ENCODE data around the gene PDPK1. TPM values are rescaled to one million over a fixed set of nuclear protein-coding genes. Genes with fewer than 3 reads are reported as not detected.
"Not testable (repeated sequence)": the region's sequence is repeated elsewhere in the genome, so short reads cannot be mapped to it uniquely, and the experiment has no call there.

PDPK1 gene
- total and polyA plus RNA-seq, 11 donors, result 12.3 to 54.1 (median 35.7) TPM

GRCh38 chr16:2533912-2534311 lies 3.9 kb upstream of the PDPK1 start:
- no peak for ATAC-seq
- Histone ChIP-seq H3K27ac (peak overlapping the region in 1 of 12 donors; percentile 97), H3K36me3 (peaks cover 0 to 15% (median 8%) of the 10 kb centered on the region in 9 donors), H3K9me3 (no peaks in the 10 kb centered on the region), H3K27me3 (no peaks in the 10 kb centered on the region), H3K4me3 (no peak overlapping the region), H3K4me1 (peaks cover 0 to 48% (median 18%) of the 10 kb centered on the region in 12 donors)
- no peak for DNase-seq
- intact Hi-C loops (cut with DNase I), result no loop called here
- 81 to 90% (median 89%) methylated on average over 11 of the region's 11 CpGs for WGBS, 4 donors
- TF ChIP-seq POLR2A (IDR thresholded peaks at IDR 0.05), result no peak
- TF ChIP-seq CTCF (IDR thresholded peaks at IDR 0.05), result no peak

- Histone ChIP-seq H3K4me1 (peaks cover 0 to 52% (median 22%) of the 10 kb centered on the region in 12 donors), H3K36me3 (peaks cover 0 to 11% (median 4%) of the 10 kb centered on the region in 9 donors)
- H3K4me3 ChIP-seq; DNase-seq; H3K9me3 ChIP-seq; H3K27me3 ChIP-seq; H3K27ac ChIP-seq; ATAC-seq; intact Hi-C loops (cut with DNase I): not testable (repeated sequence)
- 85 to 88% (median 85%) methylated on average over 5 of the region's 5 CpGs for WGBS, 4 donors
Observed at GRCh38 chr16:2534335-2534734, 3.5 kb upstream of the PDPK1 start.

GRCh38 chr16:2535625-2536013 lies 2.2 kb upstream of the PDPK1 start:
- ATAC-seq, result no peak
- no peak overlapping the region for H3K4me3 ChIP-seq
- peak in 2 of 5 donors; percentile 28 to 54 for DNase-seq
- peaks cover 4 to 65% (median 35%) of the 10 kb centered on the region in 12 donors for H3K4me1 ChIP-seq
- peak overlapping the region in 3 of 12 donors; percentile 24 to 93 (median 45) for H3K27ac ChIP-seq
- peaks cover 0 to 4% (median 0%) of the 10 kb centered on the region in 9 donors for H3K36me3 ChIP-seq
- TF ChIP-seq POLR2A (IDR thresholded peaks at IDR 0.05), result no peak
- TF ChIP-seq CTCF (IDR thresholded peaks at IDR 0.05), result no peak
- intact Hi-C loops (cut with DNase I), result loop anchor here in 1 of 10 donors (2.0 kb wide), 1 partner anchor 17 kb away; no protein-coding TSS in a partner anchor
- H3K27me3 ChIP-seq, result no peaks in the 10 kb centered on the region
- H3K9me3 ChIP-seq, result no peaks in the 10 kb centered on the region
- WGBS, 4 donors, result 69 to 81% (median 77%) methylated on average over 9 of the region's 9 CpGs

DNA sequence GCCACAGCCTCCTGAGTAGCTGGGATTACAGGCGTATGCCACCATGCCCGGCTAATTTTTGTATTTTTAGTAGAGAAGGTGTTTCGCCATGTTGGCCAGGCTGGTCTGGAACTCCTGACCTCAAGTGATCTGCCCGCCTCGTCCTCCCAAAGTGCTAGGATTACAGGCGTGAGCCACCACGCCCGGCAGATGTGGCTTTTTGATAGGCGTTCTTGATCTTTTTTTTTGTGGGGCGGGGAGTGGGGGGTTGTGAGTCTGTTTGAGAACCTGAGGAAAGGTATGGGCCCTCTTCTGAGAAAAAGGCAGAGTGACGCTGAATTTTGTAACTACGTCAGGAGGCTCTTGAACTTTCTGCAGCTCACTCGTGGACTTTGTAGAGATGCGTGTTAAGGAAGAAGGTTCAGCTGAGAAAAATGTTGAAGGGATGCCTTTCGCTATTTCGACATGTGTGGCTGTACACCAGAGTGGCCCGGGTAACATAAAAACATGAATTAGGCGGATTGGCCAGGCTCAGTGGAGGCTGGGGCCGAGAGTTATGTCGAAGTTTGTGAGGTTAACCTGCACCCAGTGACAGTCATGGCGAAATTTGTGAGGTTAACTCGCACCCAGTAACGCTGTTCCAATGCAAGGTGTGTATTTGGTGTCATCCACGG lies 1.5 kb downstream of the PDPK1 start:
- H3K27me3 ChIP-seq; ATAC-seq; H3K36me3 ChIP-seq; intact Hi-C loops (cut with DNase I); H3K9me3 ChIP-seq: not testable (repeated sequence)
- peak in 2 of 5 donors; percentile 9 to 22 for DNase-seq
- Histone ChIP-seq H3K27ac (peak overlapping the region in 1 of 12 donors; percentile 19), H3K4me1 (peaks cover 4 to 49% (median 34%) of the 10 kb centered on the region in 12 donors), H3K4me3 (peak overlapping the region in 8 of 12 donors; percentile 53 to 85 (median 76))
- WGBS, 4 donors, result 82 to 88% (median 86%) methylated on average over 24 of the region's 24 CpGs

- ATAC-seq; H3K9me3 ChIP-seq; H3K36me3 ChIP-seq; H3K27ac ChIP-seq; intact Hi-C loops (cut with DNase I); H3K27me3 ChIP-seq: not testable (repeated sequence)
- 45 to 55% (median 51%) methylated on average over 10 to 14 of the region's 14 CpGs for WGBS, 4 donors
- DNase-seq, result peak in 3 of 5 donors; percentile 32 to 47 (median 38)
- Histone ChIP-seq H3K4me1 (peaks cover 4 to 49% (median 34%) of the 10 kb centered on the region in 12 donors), H3K4me3 (peak overlapping the region in 1 of 12 donors; percentile 74)
- TF ChIP-seq CTCF (IDR thresholded peaks at IDR 0.05), result peak in 11 of 12 donors; percentile 19 to 56 (median 37)
Observed at GRCh38 chr16:2539845-2540458, 2.1 kb downstream of the PDPK1 start.

- intact Hi-C loops (cut with DNase I); H3K27me3 ChIP-seq; DNase-seq; ATAC-seq; H3K36me3 ChIP-seq; H3K27ac ChIP-seq; H3K4me3 ChIP-seq; H3K9me3 ChIP-seq: not testable (repeated sequence)
- 62 to 75% (median 68%) methylated on average over 3 to 4 of the region's 4 CpGs for WGBS, 4 donors
- peaks cover 4 to 51% (median 35%) of the 10 kb centered on the region in 12 donors for H3K4me1 ChIP-seq
Observed at GRCh38 chr16:2540912-2541311, 3.1 kb downstream of the PDPK1 start.

DNA sequence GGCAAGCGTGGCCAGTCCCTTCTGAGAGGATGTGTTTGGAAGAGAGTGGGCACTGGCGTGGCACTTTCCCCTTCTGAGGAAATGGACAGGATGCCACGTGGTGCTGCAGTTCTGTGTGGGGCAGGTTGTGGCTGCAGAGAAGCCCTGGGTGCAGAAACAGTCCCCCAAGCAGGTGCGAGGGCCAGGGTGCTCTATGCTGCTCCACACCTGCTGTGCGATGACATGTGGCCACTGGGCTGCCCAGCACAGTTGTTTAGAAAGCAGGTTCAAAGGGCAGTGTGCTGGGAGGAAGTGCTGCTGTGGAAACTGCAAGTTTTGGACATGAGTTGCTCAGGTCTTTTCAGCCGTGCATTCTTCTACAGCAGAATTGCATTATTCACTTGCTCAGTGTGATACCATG lies 3.6 kb downstream of the PDPK1 start:
- H3K27ac ChIP-seq; H3K9me3 ChIP-seq; H3K27me3 ChIP-seq; DNase-seq; H3K4me3 ChIP-seq; intact Hi-C loops (cut with DNase I); ATAC-seq; H3K36me3 ChIP-seq: not testable (repeated sequence)
- peaks cover 4 to 56% (median 34%) of the 10 kb centered on the region in 12 donors for H3K4me1 ChIP-seq
- WGBS, 4 donors, result 47 to 61% (median 55%) methylated on average over 4 to 6 of the region's 6 CpGs

DNA sequence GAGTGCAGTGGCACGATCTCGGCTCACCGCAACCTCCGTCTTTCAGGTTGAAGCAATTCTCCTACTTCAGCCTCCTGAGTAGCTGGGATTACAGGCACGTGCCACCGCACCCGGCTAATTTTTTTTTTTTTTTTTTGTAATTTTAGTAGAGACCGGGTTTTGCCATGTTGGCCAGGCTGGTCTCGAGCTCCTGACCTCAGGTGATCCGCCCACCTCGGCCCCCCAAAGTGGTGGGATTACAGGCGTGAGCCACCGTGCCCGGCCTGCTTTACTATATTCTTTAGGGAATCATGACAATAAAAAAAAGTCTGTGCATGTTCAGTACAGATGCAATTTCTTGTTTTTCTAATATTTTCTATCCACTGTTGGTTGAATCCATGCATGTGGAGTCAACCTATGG lies 6.0 kb downstream of the PDPK1 start:
- H3K4me1 ChIP-seq, result peaks cover 4 to 46% (median 26%) of the 10 kb centered on the region in 12 donors
- H3K36me3 ChIP-seq; ATAC-seq; DNase-seq; H3K4me3 ChIP-seq; H3K27me3 ChIP-seq; intact Hi-C loops (cut with DNase I); H3K27ac ChIP-seq; H3K9me3 ChIP-seq: not testable (repeated sequence)
- 84 to 90% (median 88%) methylated on average over 14 of the region's 14 CpGs for WGBS, 4 donors

Data from heart left ventricle (tissue), 16 donors.